ENCODE results near the gene ABCC6.

Gene ABCC6

GRCh38 chr16:16188827-16189226 lies 34.5 kb downstream of the ABCC6 start:
- H2AK5ac ChIP-seq (ENCODE audit: low read depth, low read length): peak overlapping the region; percentile 32
- H2BK120ac ChIP-seq (ENCODE audit: low read depth, low read length): no peak overlapping the region
- no peaks in the 10 kb centered on the region for H3K4me1 ChIP-seq (ENCODE audit: control insufficient read depth in 2 of 2, insufficient read depth in 1 of 2, low read depth in 1 of 2, low read length in 2 of 2)
- no peak overlapping the region for H2BK5ac ChIP-seq (ENCODE audit: low read length)
- no peak overlapping the region for H4K91ac ChIP-seq (ENCODE audit: low read depth, low read length, poor library complexity)
- H3K9me3 ChIP-seq (replicated peaks in 1 of 2; ENCODE audit: control insufficient read depth in 2 of 2, insufficient read depth in 1 of 2, low read depth in 1 of 2, low read length in 2 of 2): no peaks in the 10 kb centered on the region
- H3K36me3 ChIP-seq (replicated peaks in 1 of 2; ENCODE audit: control insufficient read depth in 2 of 2, insufficient read depth in 2 of 2, low read length in 2 of 2): no peaks in the 10 kb centered on the region
- no peak overlapping the region for H2BK12ac ChIP-seq (ENCODE audit: low read length)
- no peak overlapping the region for H3K23ac ChIP-seq (ENCODE audit: low read depth, low read length, poor library complexity)
- H3K18ac ChIP-seq (ENCODE audit: low read length): peak overlapping the region; percentile 36
- H3K79me1 ChIP-seq (ENCODE audit: low read depth, low read length): no peaks in the 10 kb centered on the region
- WGBS, 2 donors (ENCODE audit: extremely low coverage in 2 of 2, insufficient read length in 2 of 2, insufficient replicate concordance in 1 of 2): no CpG with 5 or more reads among the region's 13 CpGs
- H4K8ac ChIP-seq (ENCODE audit: low read depth, low read length): no peak overlapping the region
- H3K4me2 ChIP-seq (ENCODE audit: insufficient read depth, low read length, poor library complexity, severe bottlenecking): no peak overlapping the region
- DNase-seq (ENCODE audit: low spot score): no peak
- H3K9ac ChIP-seq (ENCODE audit: low read depth, low read length, poor library complexity): no peak overlapping the region
- no peak overlapping the region for H3K4me3 ChIP-seq (ENCODE audit: low read length in 2 of 2)
- H2AFZ ChIP-seq (ENCODE audit: low read length): no peak overlapping the region
- no peak overlapping the region for H2BK15ac ChIP-seq (ENCODE audit: low read length)
- H3K27ac ChIP-seq (replicated peaks; ENCODE audit: low read length): no peak overlapping the region
- H3K14ac ChIP-seq (ENCODE audit: low read length): peak overlapping the region; percentile 9
- peaks cover 0 to 4% (median 0%) of the 10 kb centered on the region in 3 experiments for H3K27me3 ChIP-seq (ENCODE audit: control insufficient read depth in 3 of 3, insufficient read depth in 3 of 3, low read depth in 1 of 3, low read length in 3 of 3)
- no peak overlapping the region for H3K4ac ChIP-seq (ENCODE audit: low read length)

- no peak for DNase-seq (ENCODE audit: low spot score)
- no peak overlapping the region for H2BK15ac ChIP-seq (ENCODE audit: low read length)
- H3K4me2 ChIP-seq (ENCODE audit: insufficient read depth, low read length, poor library complexity, severe bottlenecking): no peak overlapping the region
- no peak overlapping the region for H4K91ac ChIP-seq (ENCODE audit: low read depth, low read length, poor library complexity)
- no peaks in the 10 kb centered on the region for H3K36me3 ChIP-seq (replicated peaks in 1 of 2; ENCODE audit: control insufficient read depth in 2 of 2, insufficient read depth in 2 of 2, low read length in 2 of 2)
- peaks cover 0 to 2% of the 10 kb centered on the region in 2 donors for H3K9me3 ChIP-seq (replicated peaks in 1 of 2; ENCODE audit: control insufficient read depth in 2 of 2, insufficient read depth in 1 of 2, low read depth in 1 of 2, low read length in 2 of 2)
- no peak overlapping the region for H2AFZ ChIP-seq (ENCODE audit: low read length)
- peak overlapping the region; percentile 15 for H3K9ac ChIP-seq (ENCODE audit: low read depth, low read length, poor library complexity)
- H3K27me3 ChIP-seq (ENCODE audit: control insufficient read depth in 3 of 3, insufficient read depth in 3 of 3, low read depth in 1 of 3, low read length in 3 of 3): peaks cover 0 to 1% (median 0%) of the 10 kb centered on the region in 3 experiments
- H2BK12ac ChIP-seq (ENCODE audit: low read length): no peak overlapping the region
- no peaks in the 10 kb centered on the region for H3K79me1 ChIP-seq (ENCODE audit: low read depth, low read length)
- H4K8ac ChIP-seq (ENCODE audit: low read depth, low read length): no peak overlapping the region
- H3K23ac ChIP-seq (ENCODE audit: low read depth, low read length, poor library complexity): no peak overlapping the region
- H3K4me3 ChIP-seq (ENCODE audit: low read length in 2 of 2): no peak overlapping the region
- H2BK120ac ChIP-seq (ENCODE audit: low read depth, low read length): no peak overlapping the region
- H3K4me1 ChIP-seq (ENCODE audit: control insufficient read depth in 2 of 2, insufficient read depth in 1 of 2, low read depth in 1 of 2, low read length in 2 of 2): peaks cover 3 to 5% of the 10 kb centered on the region in 2 donors
- no peak overlapping the region for H3K27ac ChIP-seq (replicated peaks; ENCODE audit: low read length)
- H3K14ac ChIP-seq (ENCODE audit: low read length): no peak overlapping the region
- no peak overlapping the region for H2BK5ac ChIP-seq (ENCODE audit: low read length)
- H2AK5ac ChIP-seq (ENCODE audit: low read depth, low read length): no peak overlapping the region
- H3K18ac ChIP-seq (ENCODE audit: low read length): no peak overlapping the region
- H3K4ac ChIP-seq (ENCODE audit: low read length): no peak overlapping the region
- no CpG with 5 or more reads among the region's 11 CpGs for WGBS, 2 donors (ENCODE audit: extremely low coverage in 2 of 2, insufficient read length in 2 of 2, insufficient replicate concordance in 1 of 2)
Observed at GRCh38 chr16:16186820-16187219, 36.5 kb downstream of the ABCC6 start.

- no peak overlapping the region for H4K8ac ChIP-seq (ENCODE audit: low read depth, low read length)
- H3K36me3 ChIP-seq (replicated peaks in 1 of 2; ENCODE audit: control insufficient read depth in 2 of 2, insufficient read depth in 2 of 2, low read length in 2 of 2): no peaks in the 10 kb centered on the region
- H2BK120ac ChIP-seq (ENCODE audit: low read depth, low read length): no peak overlapping the region
- H2AK5ac ChIP-seq (ENCODE audit: low read depth, low read length): no peak overlapping the region
- H3K4me2 ChIP-seq (ENCODE audit: insufficient read depth, low read length, poor library complexity, severe bottlenecking): no peak overlapping the region
- no peak overlapping the region for H3K18ac ChIP-seq (ENCODE audit: low read length)
- H3K27me3 ChIP-seq (ENCODE audit: control insufficient read depth in 3 of 3, insufficient read depth in 3 of 3, low read depth in 1 of 3, low read length in 3 of 3): no peaks in the 10 kb centered on the region
- H3K4me3 ChIP-seq (ENCODE audit: low read length in 2 of 2): no peak overlapping the region
- no CpG with 5 or more reads among the region's 4 CpGs for WGBS, 2 donors (ENCODE audit: extremely low coverage in 2 of 2, insufficient read length in 2 of 2, insufficient replicate concordance in 1 of 2)
- no peak overlapping the region for H3K27ac ChIP-seq (replicated peaks; ENCODE audit: low read length)
- H2AFZ ChIP-seq (ENCODE audit: low read length): no peak overlapping the region
- H3K79me1 ChIP-seq (ENCODE audit: low read depth, low read length): no peaks in the 10 kb centered on the region
- no peak overlapping the region for H2BK15ac ChIP-seq (ENCODE audit: low read length)
- H3K9ac ChIP-seq (ENCODE audit: low read depth, low read length, poor library complexity): no peak overlapping the region
- peaks cover 3 to 5% of the 10 kb centered on the region in 2 donors for H3K4me1 ChIP-seq (ENCODE audit: control insufficient read depth in 2 of 2, insufficient read depth in 1 of 2, low read depth in 1 of 2, low read length in 2 of 2)
- H3K14ac ChIP-seq (ENCODE audit: low read length): no peak overlapping the region
- no peak overlapping the region for H2BK12ac ChIP-seq (ENCODE audit: low read length)
- no peak overlapping the region for H4K91ac ChIP-seq (ENCODE audit: low read depth, low read length, poor library complexity)
- no peak overlapping the region for H3K4ac ChIP-seq (ENCODE audit: low read length)
- H3K9me3 ChIP-seq (replicated peaks in 1 of 2; ENCODE audit: control insufficient read depth in 2 of 2, insufficient read depth in 1 of 2, low read depth in 1 of 2, low read length in 2 of 2): peaks cover 0 to 2% of the 10 kb centered on the region in 2 donors
- no peak overlapping the region for H3K23ac ChIP-seq (ENCODE audit: low read depth, low read length, poor library complexity)
- H2BK5ac ChIP-seq (ENCODE audit: low read length): no peak overlapping the region
- DNase-seq (ENCODE audit: low spot score): no peak
Observed at GRCh38 chr16:16185095-16185494, 38.2 kb downstream of the ABCC6 start.

DNA sequence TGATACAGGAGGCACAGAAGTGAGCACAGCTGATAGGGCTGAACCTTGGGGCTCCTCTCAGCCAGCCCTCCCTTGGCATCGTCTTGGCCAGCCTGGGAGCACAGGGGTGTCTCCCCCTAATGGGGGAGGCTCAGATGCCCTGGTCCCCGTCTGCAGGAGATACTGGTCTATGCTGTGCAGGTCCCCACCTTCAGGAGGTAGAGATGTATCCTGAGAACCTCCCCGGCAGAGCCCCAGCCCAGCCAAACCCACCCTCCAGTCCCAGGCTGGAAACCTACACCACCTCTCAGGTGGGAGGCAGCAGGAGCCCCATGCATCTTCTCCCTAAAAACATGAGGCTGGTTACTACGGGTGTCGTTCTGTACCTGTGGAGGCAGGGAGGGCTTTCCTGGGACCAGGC lies 38.7 kb downstream of the ABCC6 start:
- no peak overlapping the region for H2AK5ac ChIP-seq (ENCODE audit: low read depth, low read length)
- H3K9ac ChIP-seq (ENCODE audit: low read depth, low read length, poor library complexity): no peak overlapping the region
- no peaks in the 10 kb centered on the region for H3K27me3 ChIP-seq (ENCODE audit: control insufficient read depth in 3 of 3, insufficient read depth in 3 of 3, low read depth in 1 of 3, low read length in 3 of 3)
- H2BK12ac ChIP-seq (ENCODE audit: low read length): no peak overlapping the region
- no peak overlapping the region for H3K27ac ChIP-seq (replicated peaks; ENCODE audit: low read length)
- no peak overlapping the region for H3K18ac ChIP-seq (ENCODE audit: low read length)
- no peak overlapping the region for H3K14ac ChIP-seq (ENCODE audit: low read length)
- WGBS, 2 donors (ENCODE audit: extremely low coverage in 2 of 2, insufficient read length in 2 of 2, insufficient replicate concordance in 1 of 2): no CpG with 5 or more reads among the region's 5 CpGs
- H3K4me2 ChIP-seq (ENCODE audit: insufficient read depth, low read length, poor library complexity, severe bottlenecking): no peak overlapping the region
- peaks cover 0 to 2% of the 10 kb centered on the region in 2 donors for H3K9me3 ChIP-seq (replicated peaks in 1 of 2; ENCODE audit: control insufficient read depth in 2 of 2, insufficient read depth in 1 of 2, low read depth in 1 of 2, low read length in 2 of 2)
- H3K4me1 ChIP-seq (ENCODE audit: control insufficient read depth in 2 of 2, insufficient read depth in 1 of 2, low read depth in 1 of 2, low read length in 2 of 2): peaks cover 3 to 5% of the 10 kb centered on the region in 2 donors
- H4K91ac ChIP-seq (ENCODE audit: low read depth, low read length, poor library complexity): no peak overlapping the region
- no peak for DNase-seq (ENCODE audit: low spot score)
- no peak overlapping the region for H3K4ac ChIP-seq (ENCODE audit: low read length)
- H2BK15ac ChIP-seq (ENCODE audit: low read length): no peak overlapping the region
- H4K8ac ChIP-seq (ENCODE audit: low read depth, low read length): no peak overlapping the region
- no peak overlapping the region for H2BK120ac ChIP-seq (ENCODE audit: low read depth, low read length)
- H2AFZ ChIP-seq (ENCODE audit: low read length): no peak overlapping the region
- peak overlapping the region; percentile 39 for H3K23ac ChIP-seq (ENCODE audit: low read depth, low read length, poor library complexity)
- H3K79me1 ChIP-seq (ENCODE audit: low read depth, low read length): no peaks in the 10 kb centered on the region
- H3K4me3 ChIP-seq (ENCODE audit: low read length in 2 of 2): no peak overlapping the region
- H3K36me3 ChIP-seq (replicated peaks in 1 of 2; ENCODE audit: control insufficient read depth in 2 of 2, insufficient read depth in 2 of 2, low read length in 2 of 2): no peaks in the 10 kb centered on the region
- no peak overlapping the region for H2BK5ac ChIP-seq (ENCODE audit: low read length)
